GM23338 (cell line): ENCODE measurements around the gene FXYD6. TPM values are rescaled to one million over a fixed set of nuclear protein-coding genes. Genes with fewer than 3 reads are reported as not detected.

ENCODE experiments used
- ATAC-seq: fragments of 200-7000 bp; cut with Tn5 transposase; 3 replicates; pipeline ENCODE4 v1.9.1; 2020
- DNase-seq: peaks from one replicate; pipeline ENCODE4 v3.0.0-alpha.2; 2015; ENCODE audit warnings: low spot score
- H2AFZ ChIP-seq: fragments of 200-600 bp; sonication (generic); 2 replicates; pipeline ENCODE4 v1.8.0; 2016; ENCODE audit warnings: antibody characterized with exemption, mild to moderate bottlenecking, moderate library complexity
- H3F3A ChIP-seq: fragments of 200-600 bp; sonication (generic); replicated peaks from 2 replicates; pipeline ENCODE4 v1.8.0; 2017; ENCODE audit warnings: antibody characterized with exemption, mixed run types, low read depth
- H3K27ac ChIP-seq: fragments of 200-600 bp; sonication (generic); 2 replicates; pipeline ENCODE4 v1.6.1; 2016; ENCODE audit warnings: low read depth
- H3K27me3 ChIP-seq: fragments of 200-600 bp; sonication (generic); 2 replicates; pipeline ENCODE4 v1.8.0; 2016; ENCODE audit warnings: mild to moderate bottlenecking, mixed run types, moderate library complexity; ENCODE audit not compliant: insufficient read depth
- H3K36me3 ChIP-seq: fragments of 200-600 bp; sonication (generic); 2 replicates; pipeline ENCODE4 v1.8.0; 2016; ENCODE audit warnings: mild to moderate bottlenecking; ENCODE audit not compliant: insufficient read depth
- H3K4me1 ChIP-seq: fragments of 200-600 bp; sonication (generic); 2 replicates; pipeline ENCODE4 v1.8.0; 2016; ENCODE audit warnings: mild to moderate bottlenecking, moderate library complexity; ENCODE audit not compliant: insufficient read depth
- H3K4me2 ChIP-seq: fragments of 200-600 bp; sonication (generic); 2 replicates; pipeline ENCODE4 v1.7.1; 2017; ENCODE audit warnings: mixed run types
- H3K4me3 ChIP-seq: fragments of 200-600 bp; sonication (generic); 2 replicates; pipeline ENCODE4 v1.6.1; 2016; ENCODE audit warnings: mixed run types
- H3K79me2 ChIP-seq: fragments of 200-600 bp; sonication (generic); replicated peaks from 2 replicates; pipeline ENCODE4 v1.8.0; 2017; ENCODE audit warnings: mild to moderate bottlenecking; ENCODE audit not compliant: insufficient read depth
- H3K9me2 ChIP-seq: fragments of 200-600 bp; sonication (generic); 2 replicates; pipeline ENCODE4 v1.8.0; 2017; ENCODE audit not compliant: insufficient read depth
- H4K20me1 ChIP-seq: fragments of 200-600 bp; sonication (generic); replicated peaks from 2 replicates; pipeline ENCODE4 v1.8.0; 2017; ENCODE audit warnings: mild to moderate bottlenecking; ENCODE audit not compliant: insufficient read depth
- H3K27ac Mint-ChIP-seq: 2 replicates; pipeline ENCODE4 v1.8.0; 2020; ENCODE audit warnings: inconsistent platforms, mild to moderate bottlenecking, moderate library complexity, mixed read lengths
- H3K27me3 Mint-ChIP-seq: 3 replicates; pipeline ENCODE4 v1.8.0; 2022; ENCODE audit warnings: low read depth, mild to moderate bottlenecking, moderate library complexity, mixed read lengths, inconsistent platforms; ENCODE audit not compliant: insufficient read depth, poor library complexity
- H3K36me3 Mint-ChIP-seq: 3 replicates; pipeline ENCODE4 v1.8.0; 2021; ENCODE audit warnings: low read depth, mild to moderate bottlenecking, inconsistent platforms, moderate library complexity, mixed read lengths
- H3K4me1 Mint-ChIP-seq: 3 replicates; pipeline ENCODE4 v1.8.0; 2020; ENCODE audit warnings: mild to moderate bottlenecking, inconsistent platforms, mixed read lengths
- H3K4me3 Mint-ChIP-seq: 3 replicates; pipeline ENCODE4 v1.8.0; 2021; ENCODE audit warnings: moderate library complexity, mild to moderate bottlenecking, inconsistent platforms, mixed read lengths
- H3K9me3 Mint-ChIP-seq: 3 replicates; pipeline ENCODE4 v1.8.0; 2020; ENCODE audit warnings: moderate library complexity, mild to moderate bottlenecking, inconsistent platforms, mixed read lengths
- CREB1 ChIP-seq: fragments of 250-450 bp; sonication (Bioruptor Pico); IDR thresholded peaks from 2 replicates; pipeline ENCODE4 v1.5.0; 2020; ENCODE audit warnings: low read depth, mild to moderate bottlenecking, moderate library complexity
- CTCF ChIP-seq, 2 experiments: fragments of 200-600 bp in 1 of 2; sonication (generic) in 1 of 2; conservative IDR thresholded peaks; 2 replicates each; pipeline versions ENCODE4 v1.5.1 to v1.6.1; 2016 to 2017; ENCODE audit warnings: antibody characterized with exemption in 2 of 2, low read depth in 2 of 2, mild to moderate bottlenecking in 2 of 2, moderate library complexity in 1 of 2
- EZH2 ChIP-seq: fragments of 200-600 bp; sonication (generic); IDR thresholded peaks from one replicate; pipeline ENCODE4 v1.8.0; 2017; ENCODE audit warnings: antibody characterized with exemption, mild to moderate bottlenecking, low read depth; ENCODE audit not compliant: unreplicated experiment
- EZH2phosphoT487 ChIP-seq: fragments of 200-600 bp; sonication (generic); IDR thresholded peaks from one replicate; pipeline ENCODE4 v1.8.1; 2018; ENCODE audit warnings: antibody characterized with exemption; ENCODE audit not compliant: unreplicated experiment
- NANOG ChIP-seq: IDR thresholded peaks from 2 replicates; pipeline ENCODE4 v1.6.1; 2016; ENCODE audit warnings: antibody characterized with exemption, borderline replicate concordance
- REST ChIP-seq: IDR thresholded peaks from one replicate; pipeline ENCODE4 v1.6.1; 2018; ENCODE audit warnings: antibody characterized with exemption; ENCODE audit not compliant: unreplicated experiment
- ZNF114 ChIP-seq: fragments of 250-450 bp; sonication (Bioruptor Pico); IDR thresholded peaks from 2 replicates; pipeline ENCODE4 v1.5.0; 2020; ENCODE audit warnings: mild to moderate bottlenecking, moderate library complexity
- ZNF462 ChIP-seq: fragments of 250-450 bp; sonication (Bioruptor Pico); IDR thresholded peaks from 2 replicates; pipeline ENCODE4 v1.5.0; 2020; ENCODE audit warnings: mild to moderate bottlenecking, moderate library complexity
- polyA plus RNA-seq: library from polyadenylated mRNA; unstranded; fragments of >200 nt; fragmentation: Nextera tagmentation; extraction: Ambion mirVana; gene quantifications from 2 replicates; pipeline ENCODE4 v1.2.1, GENCODE V29; 2016
- total RNA-seq: library from RNA; depleted of rRNA; stranded (reverse); fragments of >200 nt; shearing (Covaris generic); gene quantifications from 2 replicates; pipeline ENCODE4 v1.2.3, GENCODE V29; 2014

FXYD6 gene
- total and polyA plus RNA-seq, 2 experiments from 2014 or later, result 26.2 to 30.7 TPM

GRCh38 chr11:117869604-117870003, 6.9 kb downstream of the FXYD6 start (continued):
- no peak for TF ChIP-seq REST

GRCh38 chr11:117868815-117869561, 7.5 kb downstream of the FXYD6 start:
- Mint-ChIP-seq H3K9me3 (no peaks in the 10 kb centered on the region), H3K36me3 (no peaks in the 10 kb centered on the region), H3K4me1 (peaks cover 45% of the 10 kb centered on the region), H3K4me3 (peak overlapping the region; percentile 10; the same call in 1 of the 3 replicates), H3K27ac (no peak overlapping the region), H3K27me3 (no peaks in the 10 kb centered on the region)
- H3K79me2 ChIP-seq, result peaks cover 29% of the 10 kb centered on the region
- H3K36me3 ChIP-seq, result no peaks in the 10 kb centered on the region
- no peaks in the 10 kb centered on the region for H3K9me2 ChIP-seq
- no peak for TF ChIP-seq ZNF114 (CRISPR knock-in tag)
- no peak for TF ChIP-seq ZNF462 (CRISPR knock-in tag)
- no peak for TF ChIP-seq REST
- TF ChIP-seq EZH2phosphoT487, result no peak
- TF ChIP-seq NANOG, result peak; percentile 87
- TF ChIP-seq EZH2, result no peak
- no peak for TF ChIP-seq CTCF (conservative IDR thresholded peaks at IDR 0.05; ENCODE audit: low read depth in 2 of 2)
- TF ChIP-seq CREB1 (CRISPR knock-in tag), result no peak
- ATAC-seq (peak; percentile 32), DNase-seq (peak; percentile 53)
- H3F3A ChIP-seq, result no peaks in the 10 kb centered on the region
- H3K4me1 ChIP-seq, result peaks cover 31% of the 10 kb centered on the region
- no peaks in the 10 kb centered on the region for H3K27me3 ChIP-seq
- no peak overlapping the region for H3K27ac ChIP-seq
- H3K4me2 ChIP-seq, result peak overlapping the region; percentile 51
- H3K4me3 ChIP-seq, result no peak overlapping the region
- H4K20me1 ChIP-seq, result peaks cover 19% of the 10 kb centered on the region
- no peak overlapping the region for H2AFZ ChIP-seq
